K562 (cell line): ENCODE results near the gene TMEM92. TPM values are rescaled to one million over a fixed set of nuclear protein-coding genes. Genes with fewer than 3 reads are reported as not detected.

Experiments
- ATAC-seq: fragments of 200-7000 bp; cut with Tn5 transposase; 3 replicates; pipeline ENCODE4 v1.9.1; 2020; ENCODE audit warnings: moderate library complexity
- BruUV-seq: library from RNA; stranded (reverse); fragments of 400-500 nt; replicated peaks from 2 replicates; lab custom pipeline; 2021; lab: Mats Ljungman, UMichigan
- CTCF ChIA-PET: fragments of 300-600 bp; formaldehyde crosslinking; extraction: SDS; loops from one replicate; lab custom pipeline; 2021; ENCODE audit warnings: low intra/inter-chr PET ratio; lab: Yijun Ruan, JAX
- POLR2A ChIA-PET: fragments of 300-600, 350-650 bp; sonication (Branson Sonifier 250); formaldehyde crosslinking; extraction: SDS; loops from one replicate; lab custom pipeline; 2021; ENCODE audit warnings: antibody characterized with exemption, inconsistent platforms; lab: Yijun Ruan, JAX
- DNase-seq, 4 experiments: peaks; one replicate each; pipeline versions ENCODE4 v3.0.0 to v3.0.0-alpha.2; 2011 to 2018; ENCODE audit warnings: low spot score in 3 of 4, mixed read lengths in 3 of 4; ENCODE audit errors: extremely low read depth in 1 of 4
- FAIRE-seq: peaks from 2 replicates; lab custom pipeline; 2011; peaks lifted over from hg19 to GRCh38; lab: Jason Lieb, UNC
- H2AFZ ChIP-seq: 2 replicates; pipeline ENCODE4 v1.6.0; 2011; ENCODE audit warnings: low read depth, low read length, control low read depth, inconsistent platforms
- H3K27ac ChIP-seq: fragments of 200-600 bp; 3 replicates; pipeline ENCODE4 v1.8.0; 2011; ENCODE audit warnings: low read depth, mild to moderate bottlenecking, control low read depth, inconsistent platforms, low read length, moderate library complexity, mixed read lengths; ENCODE audit errors: extremely low read depth
- H3K27me3 ChIP-seq, 2 experiments: fragments of 300-600 bp in 1 of 2; 2 replicates in 1 of 2; 3 replicates in 1 of 2; pipeline versions ENCODE4 v1.6.0 to v1.8.0; 2011; ENCODE audit warnings: inconsistent platforms in 2 of 2, low read length in 2 of 2, mild to moderate bottlenecking in 1 of 2, mixed read lengths in 1 of 2, moderate library complexity in 1 of 2; ENCODE audit not compliant: control insufficient read depth in 2 of 2, insufficient read depth in 2 of 2
- H3K36me3 ChIP-seq: fragments of 300-600 bp; 3 replicates; pipeline ENCODE4 v1.8.0; 2011; ENCODE audit warnings: mild to moderate bottlenecking, low read length, inconsistent platforms; ENCODE audit not compliant: control insufficient read depth, insufficient read depth
- H3K4me1 ChIP-seq, 2 experiments: fragments of 200-600 bp in 1 of 2; replicated peaks in 1 of 2; 2 replicates in 1 of 2; 3 replicates in 1 of 2; pipeline versions ENCODE4 v1.5.1 to v1.8.0; 2011; ENCODE audit warnings: inconsistent platforms in 2 of 2, low read length in 2 of 2, mild to moderate bottlenecking in 1 of 2, mixed read lengths in 1 of 2, moderate library complexity in 1 of 2; ENCODE audit not compliant: control insufficient read depth in 2 of 2, insufficient read depth in 2 of 2
- H3K4me2 ChIP-seq: 2 replicates; pipeline ENCODE4 v1.6.1; 2011; ENCODE audit warnings: low read length, control low read depth, inconsistent platforms, mixed read lengths; ENCODE audit not compliant: insufficient read depth
- H3K4me3 ChIP-seq: fragments of 200-600 bp; sonication (generic), shearing (Covaris generic); 2 replicates; pipeline ENCODE4 v1.5.1; 2016; ENCODE audit warnings: control low read depth, inconsistent platforms
- H3K79me2 ChIP-seq: fragments of 200-600 bp; 3 replicates; pipeline ENCODE4 v1.8.0; 2011; ENCODE audit warnings: low read length, inconsistent platforms; ENCODE audit not compliant: control insufficient read depth, insufficient read depth
- H3K9ac ChIP-seq, 2 experiments: 2 replicates each; pipeline versions ENCODE4 v1.6.0 to v1.6.1; 2011; ENCODE audit warnings: low read depth in 2 of 2, low read length in 2 of 2, control low read depth in 1 of 2, inconsistent platforms in 1 of 2, mild to moderate bottlenecking in 1 of 2, mixed read lengths in 1 of 2; ENCODE audit not compliant: insufficient read depth in 1 of 2
- H3K9me1 ChIP-seq: one replicate; pipeline ENCODE4 v1.6.0; 2011; ENCODE audit warnings: inconsistent platforms, mild to moderate bottlenecking, low read length, moderate library complexity; ENCODE audit not compliant: control insufficient read depth, insufficient read depth
- H3K9me3 ChIP-seq: replicated peaks from 2 replicates; pipeline ENCODE4 v1.5.1; 2011; ENCODE audit warnings: low read depth, low read length, inconsistent platforms; ENCODE audit not compliant: control insufficient read depth, insufficient read depth
- H4K20me1 ChIP-seq: replicated peaks from 2 replicates; pipeline ENCODE4 v1.6.1; 2011; ENCODE audit warnings: low read length, inconsistent platforms, mixed read lengths; ENCODE audit not compliant: control insufficient read depth, insufficient read depth
- BACH1 ChIP-seq: fragments of 200-800 bp; sonication (Bioruptor generic); IDR thresholded peaks from 2 replicates; pipeline ENCODE4 v1.6.1; 2016; ENCODE audit warnings: missing genetic modification characterization, missing compliant biosample characterization
- CTBP1 ChIP-seq: fragments of 450-650 bp; IDR thresholded peaks from 2 replicates; pipeline ENCODE4 v1.6.1; 2016; ENCODE audit warnings: borderline replicate concordance
- FOSL1 ChIP-seq: fragments of 200-800 bp; sonication (Bioruptor generic); conservative IDR thresholded peaks from 2 replicates; pipeline ENCODE4 v1.6.1; 2016; ENCODE audit warnings: missing genetic modification characterization, missing compliant biosample characterization
- RBM39 ChIP-seq: fragments of 200-400 bp; formaldehyde crosslinking; optimal IDR thresholded peaks from 2 replicates; pipeline ENCODE3; 2018; ENCODE audit warnings: low read depth, low read length
- SMAD3 ChIP-seq: fragments of 450-650 bp; formaldehyde crosslinking; conservative IDR thresholded peaks from 2 replicates; pipeline ENCODE4 v1.4.0; 2020; ENCODE audit warnings: mild to moderate bottlenecking
- SRSF9 ChIP-seq: fragments of 200-400 bp; formaldehyde crosslinking; IDR thresholded peaks from 2 replicates; pipeline ENCODE4 v1.6.1; 2017; ENCODE audit warnings: low read depth, low read length, borderline replicate concordance
- TEAD2 ChIP-seq: fragments of 450-650 bp; IDR thresholded peaks from 2 replicates; pipeline ENCODE4 v1.6.1; 2016; ENCODE audit warnings: missing genetic modification characterization, control low read depth, missing compliant biosample characterization
- WGBS: fragments of 100-300 bp; shearing (Covaris generic); methylation state at CpG from one replicate; pipeline ENCODE4 v1.1.6; 2016; ENCODE audit warnings: low coverage, mixed read lengths; ENCODE audit not compliant: insufficient coverage; ENCODE audit errors: missing lambda C conversion rate; 5-methylcytosine and 5-hydroxymethylcytosine counted together
- in situ Hi-C: fragments of 300-500 bp; cut with MboI; formaldehyde crosslinking; loops from 4 replicates; pipeline ENCODE4 v1.15.0; 2018; ENCODE audit warnings: inconsistent platforms, mixed read lengths
- intact Hi-C: fragments of 100-400 bp; cut with micrococcal nuclease; formaldehyde crosslinking; loops from 2 replicates; pipeline ENCODE4 v1.14.2; 2022
- polyA plus RNA-seq, 8 experiments: library from polyadenylated mRNA; depleted of rRNA in 4 of 8; stranded (reverse) in 5 of 8; unstranded in 3 of 8; fragments of >200 nt; fragmentation: Nextera tagmentation in 2 of 8; fragmentation: Illumina TruSeq in 1 of 8; extraction: Ambion mirVana in 2 of 8; extraction: Trizol in 1 of 8; gene quantifications; 2 replicates each; pipeline versions ENCODE4 v1.2.1 to v1.2.3, GENCODE V29; 2011 to 2014; ENCODE audit warnings: inconsistent platforms in 1 of 8, missing spikeins in 1 of 8
- total RNA-seq, 7 experiments: library from RNA; depleted of rRNA in 6 of 7; stranded (reverse); fragments of >200 nt in 6 of 7; fragmentation: Illumina TruSeq in 2 of 7; extraction: Trizol in 2 of 7; gene quantifications; 2 replicates each; pipeline versions ENCODE4 v1.2.1 to v1.2.3, GENCODE V29; 2011 to 2021; ENCODE audit warnings: low replicate concordance in 1 of 7
- TF ChIP-seq, protein P1 (sequence below), 2 experiments: IDR thresholded peaks; 2 replicates each; pipeline ENCODE4 v1.6.1; 2011; ENCODE audit warnings: borderline replicate concordance in 1 of 2, control low read depth in 1 of 2, low read depth in 1 of 2, low read length in 1 of 2, mild to moderate bottlenecking in 1 of 2, mixed read lengths in 1 of 2, moderate library complexity in 1 of 2; ENCODE audit not compliant: insufficient read depth in 1 of 2, insufficient read length in 1 of 2, poor library complexity in 1 of 2, severe bottlenecking in 1 of 2; ENCODE audit errors: extremely low read depth in 1 of 2
- TF ChIP-seq, protein P2 (sequence below), 2 experiments: fragments of 450-650 bp; formaldehyde crosslinking in 1 of 2; IDR thresholded peaks; 2 replicates each; pipeline versions ENCODE4 v1.4.0 to v1.6.1; 2014 to 2020; ENCODE audit warnings: mild to moderate bottlenecking in 2 of 2, borderline replicate concordance in 1 of 2, low read depth in 1 of 2
- TF ChIP-seq, protein P3 (sequence below): fragments of 450-650 bp; IDR thresholded peaks from 2 replicates; pipeline ENCODE4 v1.6.1; 2016; ENCODE audit warnings: low read depth, mild to moderate bottlenecking, moderate library complexity

Gene TMEM92
- total and polyA plus RNA-seq, 9 of the 15 experiments (the other 6 are each of a cell fraction or from before 2014, with no cell fraction given): 0.14 to 2.1 (median 0.40) TPM

DNA sequence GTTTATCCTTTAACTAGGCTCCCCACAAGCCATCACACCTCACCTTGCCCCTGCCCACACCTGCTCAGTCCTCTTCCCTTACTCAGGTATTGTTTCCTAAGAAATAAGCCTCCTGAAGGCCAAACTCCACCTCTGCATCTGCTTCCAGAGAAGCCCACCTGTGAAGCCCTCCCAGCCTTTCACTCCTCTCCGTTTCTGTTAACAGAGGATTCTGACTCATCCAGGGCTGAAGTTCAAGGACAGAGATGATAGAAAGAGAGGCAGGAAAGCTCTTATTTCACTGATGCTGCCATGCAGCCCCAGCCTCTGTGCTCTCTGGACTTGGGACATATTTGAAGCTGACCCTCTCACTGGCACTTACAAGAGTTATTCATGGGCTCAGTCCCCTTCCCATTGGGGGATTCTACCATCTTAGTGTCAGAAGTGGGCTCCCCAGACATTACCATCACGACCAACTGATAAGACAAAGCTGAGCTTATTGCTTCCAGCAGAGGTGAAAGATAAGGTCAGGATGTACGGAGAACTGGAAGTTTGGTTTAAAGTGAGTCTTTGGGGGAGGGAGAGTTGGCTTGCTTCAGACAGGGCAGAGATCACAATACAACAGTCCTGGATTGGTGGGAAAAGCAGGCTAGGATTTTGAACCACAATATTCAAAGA is 36.3 kb downstream of the TMEM92 start:
- Histone ChIP-seq H3K36me3 (no peaks in the 10 kb centered on the region), H3K9me3 (no peaks in the 10 kb centered on the region), H3K79me2 (no peaks in the 10 kb centered on the region), H4K20me1 (no peaks in the 10 kb centered on the region; the same call in 1 of the 2 replicates), H3K27me3 (peaks cover 6 to 36% of the 10 kb centered on the region in 2 experiments; a peak in 4 of 5 replicates), H3K4me1 (peaks cover 0 to 15% of the 10 kb centered on the region in 2 experiments; a peak in 2 of 5 replicates), H3K9me1 (no peaks in the 10 kb centered on the region), H2AFZ (no peak overlapping the region), H3K9ac (no peak overlapping the region), H3K27ac (no peak overlapping the region), H3K4me2 (no peak overlapping the region), H3K4me3 (no peak overlapping the region)
- DNase-seq (no peak), FAIRE-seq (no peak), ATAC-seq (no peak)
- ChIA-PET POLR2A (interaction anchor here (0.6 to 1.2 kb wide), 3 partner anchors 13 to 324 kb away, joined by 3 to 4 read pairs (median 3); no protein-coding TSS in a partner anchor), CTCF (no interaction called here)
- intact Hi-C loops (no loop called here), in situ Hi-C loops (no loop called here)
- BruUV-seq: no TSS peak
- WGBS: 0% methylated on average over 3 of the region's 3 CpGs
- TF ChIP-seq SMAD3 (CRISPR knock-in tag): no peak
- TF ChIP-seq, protein P1, sequence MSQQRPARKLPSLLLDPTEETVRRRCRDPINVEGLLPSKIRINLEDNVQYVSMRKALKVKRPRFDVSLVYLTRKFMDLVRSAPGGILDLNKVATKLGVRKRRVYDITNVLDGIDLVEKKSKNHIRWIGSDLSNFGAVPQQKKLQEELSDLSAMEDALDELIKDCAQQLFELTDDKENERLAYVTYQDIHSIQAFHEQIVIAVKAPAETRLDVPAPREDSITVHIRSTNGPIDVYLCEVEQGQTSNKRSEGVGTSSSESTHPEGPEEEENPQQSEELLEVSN (IDR thresholded peaks at IDR 0.05; ENCODE audit: borderline replicate concordance in 1 of 2, extremely low read depth in 1 of 2, insufficient read depth in 1 of 2, insufficient read length in 1 of 2, low read depth in 1 of 2, low read length in 1 of 2, poor library complexity in 1 of 2, severe bottlenecking in 1 of 2): no peak
- peak; percentile 55; the same call in 1 of the 2 replicates for TF ChIP-seq CTBP1
- TF ChIP-seq FOSL1: peak; percentile 44
- TF ChIP-seq, protein P2, sequence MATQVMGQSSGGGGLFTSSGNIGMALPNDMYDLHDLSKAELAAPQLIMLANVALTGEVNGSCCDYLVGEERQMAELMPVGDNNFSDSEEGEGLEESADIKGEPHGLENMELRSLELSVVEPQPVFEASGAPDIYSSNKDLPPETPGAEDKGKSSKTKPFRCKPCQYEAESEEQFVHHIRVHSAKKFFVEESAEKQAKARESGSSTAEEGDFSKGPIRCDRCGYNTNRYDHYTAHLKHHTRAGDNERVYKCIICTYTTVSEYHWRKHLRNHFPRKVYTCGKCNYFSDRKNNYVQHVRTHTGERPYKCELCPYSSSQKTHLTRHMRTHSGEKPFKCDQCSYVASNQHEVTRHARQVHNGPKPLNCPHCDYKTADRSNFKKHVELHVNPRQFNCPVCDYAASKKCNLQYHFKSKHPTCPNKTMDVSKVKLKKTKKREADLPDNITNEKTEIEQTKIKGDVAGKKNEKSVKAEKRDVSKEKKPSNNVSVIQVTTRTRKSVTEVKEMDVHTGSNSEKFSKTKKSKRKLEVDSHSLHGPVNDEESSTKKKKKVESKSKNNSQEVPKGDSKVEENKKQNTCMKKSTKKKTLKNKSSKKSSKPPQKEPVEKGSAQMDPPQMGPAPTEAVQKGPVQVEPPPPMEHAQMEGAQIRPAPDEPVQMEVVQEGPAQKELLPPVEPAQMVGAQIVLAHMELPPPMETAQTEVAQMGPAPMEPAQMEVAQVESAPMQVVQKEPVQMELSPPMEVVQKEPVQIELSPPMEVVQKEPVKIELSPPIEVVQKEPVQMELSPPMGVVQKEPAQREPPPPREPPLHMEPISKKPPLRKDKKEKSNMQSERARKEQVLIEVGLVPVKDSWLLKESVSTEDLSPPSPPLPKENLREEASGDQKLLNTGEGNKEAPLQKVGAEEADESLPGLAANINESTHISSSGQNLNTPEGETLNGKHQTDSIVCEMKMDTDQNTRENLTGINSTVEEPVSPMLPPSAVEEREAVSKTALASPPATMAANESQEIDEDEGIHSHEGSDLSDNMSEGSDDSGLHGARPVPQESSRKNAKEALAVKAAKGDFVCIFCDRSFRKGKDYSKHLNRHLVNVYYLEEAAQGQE (IDR thresholded peaks at IDR 0.05; ENCODE audit: borderline replicate concordance): no peak
- TF ChIP-seq, protein P2 (CRISPR knock-in tag; IDR thresholded peaks at IDR 0.05; ENCODE audit: low read depth): no peak
- TF ChIP-seq TEAD2 (tag): no peak
- TF ChIP-seq RBM39: no peak
- no peak for TF ChIP-seq BACH1 (tag)
- TF ChIP-seq, protein P3, sequence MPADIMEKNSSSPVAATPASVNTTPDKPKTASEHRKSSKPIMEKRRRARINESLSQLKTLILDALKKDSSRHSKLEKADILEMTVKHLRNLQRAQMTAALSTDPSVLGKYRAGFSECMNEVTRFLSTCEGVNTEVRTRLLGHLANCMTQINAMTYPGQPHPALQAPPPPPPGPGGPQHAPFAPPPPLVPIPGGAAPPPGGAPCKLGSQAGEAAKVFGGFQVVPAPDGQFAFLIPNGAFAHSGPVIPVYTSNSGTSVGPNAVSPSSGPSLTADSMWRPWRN: no peak
- TF ChIP-seq SRSF9: no peak
